Measurements from ENCODE around the gene BRF1.
A peak's percentile ranks its signal among the peaks of the same experiment; 100 is the strongest.

The BRF1 gene

GRCh38 chr14:105211086-105211757 lies 89.6 kb downstream of the BRF1 start:
- DNase-seq (ENCODE audit: low read depth) = no peak

GRCh38 chr14:105210266-105211025 lies 90.4 kb downstream of the BRF1 start:
- no peak for DNase-seq (ENCODE audit: low read depth)

- DNase-seq (ENCODE audit: low read depth) = no peak
These were observed 91.2 kb downstream of the BRF1 start for GRCh38 chr14:105209646-105210045.

- no peak for DNase-seq (ENCODE audit: low read depth)
These were observed 91.7 kb downstream of the BRF1 start for GRCh38 chr14:105209091-105209490.

- DNase-seq (ENCODE audit: low read depth) = no peak
These were observed 92.1 kb downstream of the BRF1 start for GRCh38 chr14:105208738-105209075.

DNA sequence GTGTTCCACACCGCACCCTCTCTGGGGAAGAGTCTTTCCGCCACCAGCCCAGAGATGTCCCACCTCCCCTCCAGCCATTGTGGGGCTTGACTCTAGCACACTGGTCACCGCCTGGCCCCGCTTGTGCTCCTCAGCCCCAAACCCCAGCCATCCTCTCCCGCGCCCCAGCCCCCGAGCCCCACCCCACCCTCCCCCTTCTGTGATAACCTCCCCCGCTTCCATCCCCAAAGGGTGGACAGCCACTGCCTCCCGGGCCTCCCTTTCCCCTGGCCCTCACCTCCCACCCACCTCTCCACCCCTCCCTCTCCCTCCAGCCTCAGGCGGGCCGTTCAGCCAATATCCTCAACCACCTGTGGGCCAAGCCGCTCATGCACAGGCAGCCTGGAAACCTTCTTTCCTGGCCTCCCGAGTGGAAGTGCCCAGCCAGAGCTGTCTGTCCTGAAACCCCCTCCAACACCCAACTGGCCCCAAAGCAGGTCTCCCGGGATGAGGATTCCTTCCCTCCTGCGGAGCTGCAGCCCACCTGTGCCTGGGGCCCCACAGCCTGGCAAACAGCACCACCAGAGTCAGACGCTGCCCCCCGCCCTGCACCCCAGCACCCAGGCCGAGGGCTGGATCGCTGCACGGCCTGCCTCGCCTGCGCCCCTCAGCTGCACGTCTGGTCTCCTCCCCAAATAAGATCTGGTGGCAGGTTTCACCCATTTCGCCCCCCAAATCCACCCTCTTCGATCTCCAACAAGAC lies 92.6 kb downstream of the BRF1 start:
- DNase-seq (ENCODE audit: low read depth) = no peak

- DNase-seq (ENCODE audit: low read depth) = no peak
These were observed 93.3 kb downstream of the BRF1 start for GRCh38 chr14:105207460-105207901.

GRCh38 chr14:105206873-105207272 lies 93.9 kb downstream of the BRF1 start:
- no peak for DNase-seq (ENCODE audit: low read depth)

DNA sequence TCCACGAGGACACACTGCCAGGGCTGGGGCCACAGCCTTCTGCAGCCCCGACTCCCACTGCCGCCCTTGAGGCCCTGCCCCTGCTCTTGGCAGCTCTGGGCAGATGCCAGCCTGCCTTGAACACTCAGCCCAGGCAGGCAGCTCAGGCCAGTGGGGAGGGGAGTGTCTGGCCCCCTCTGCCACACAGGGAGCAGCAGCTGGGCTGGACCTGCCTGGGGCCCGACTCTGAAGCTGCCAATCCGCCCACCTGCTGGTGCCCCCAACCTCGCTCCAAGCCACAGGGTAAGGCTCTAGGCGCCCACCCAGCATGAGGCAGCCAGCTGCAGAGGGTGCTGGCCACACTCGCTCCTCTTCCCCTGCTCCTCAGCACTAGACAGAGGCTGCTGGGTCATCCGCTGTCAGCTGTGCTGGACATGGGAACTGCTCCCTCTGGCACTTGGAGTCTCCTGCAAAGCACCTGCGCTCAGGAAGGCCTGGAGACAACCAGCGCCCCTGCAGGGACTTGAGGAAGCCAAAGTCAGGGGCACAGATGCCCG lies 95.1 kb downstream of the BRF1 start:
- no peak for DNase-seq (ENCODE audit: low read depth)

GRCh38 chr14:105204931-105205672 lies 95.7 kb downstream of the BRF1 start:
- no peak for DNase-seq (ENCODE audit: low read depth)

DNA sequence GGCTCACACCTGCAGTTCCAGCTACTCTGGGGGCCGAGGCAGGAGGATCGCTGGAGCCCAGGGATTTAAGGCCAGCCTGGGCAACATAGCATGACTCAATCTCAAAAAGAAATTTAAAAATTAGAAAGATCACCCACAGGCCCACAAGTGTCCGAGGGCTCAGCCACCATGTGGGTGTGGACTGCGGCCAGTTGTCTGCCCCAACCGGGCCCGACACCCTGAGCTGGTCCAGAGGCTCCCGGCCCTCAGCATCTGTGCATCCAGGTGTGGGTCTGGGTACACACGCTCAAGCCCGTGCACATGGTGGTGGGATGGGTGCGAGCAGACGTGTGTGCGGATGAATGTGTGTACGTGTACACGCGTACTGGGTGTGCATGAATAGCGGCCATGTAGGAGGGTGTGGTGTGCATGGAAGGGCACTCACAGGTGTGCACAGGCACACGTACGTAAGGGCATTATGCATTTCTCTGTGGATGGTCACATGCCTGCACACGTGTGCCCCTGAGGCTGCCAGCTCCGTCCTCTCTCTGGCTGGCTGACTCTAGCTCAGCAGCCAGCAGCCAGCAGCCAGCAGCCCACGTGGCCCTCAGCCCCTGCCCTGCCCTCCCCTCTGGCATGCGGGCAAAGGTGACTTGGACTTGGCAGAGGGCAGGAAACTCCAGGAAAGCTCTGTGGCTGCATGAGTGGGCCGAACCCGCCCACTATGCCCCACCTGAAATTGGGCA lies 96.4 kb downstream of the BRF1 start:
- no peak for DNase-seq (ENCODE audit: low read depth)

- DNase-seq (ENCODE audit: low read depth) = no peak
These were observed 97.1 kb downstream of the BRF1 start for GRCh38 chr14:105203701-105204100.

- peak; percentile 29 for DNase-seq (ENCODE audit: low read depth)
These were observed 97.7 kb downstream of the BRF1 start for GRCh38 chr14:105203057-105203531.

DNA sequence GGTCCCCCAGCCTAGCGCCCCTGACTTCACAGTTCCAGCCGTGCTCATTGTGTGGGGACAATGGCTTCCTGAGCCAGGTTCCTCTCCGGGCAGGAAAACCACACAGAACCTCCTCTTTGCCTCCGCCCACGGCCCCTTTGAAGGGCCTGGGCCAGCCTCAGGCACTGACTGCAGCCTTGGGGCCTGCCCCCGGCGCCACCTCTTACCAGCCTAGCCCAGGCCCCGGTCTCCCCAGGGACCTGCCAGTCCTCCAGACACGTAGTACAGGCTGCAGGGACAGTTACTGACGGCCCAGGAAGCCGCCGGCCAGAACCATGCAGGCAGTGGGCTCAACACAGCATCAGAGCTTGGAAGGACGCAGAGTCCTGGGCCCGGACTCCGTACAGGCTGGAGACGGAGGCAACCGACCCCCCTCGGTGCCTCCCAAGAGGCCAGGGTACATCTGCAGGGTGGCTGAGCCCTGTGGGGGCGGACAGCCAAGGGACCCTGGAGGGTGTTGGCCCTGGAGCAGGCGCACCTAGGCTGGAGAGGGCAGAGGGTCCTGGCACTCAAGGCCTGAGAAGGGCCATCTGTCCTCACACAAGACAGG lies 98.8 kb downstream of the BRF1 start:
- no peak for DNase-seq (ENCODE audit: low read depth)

- DNase-seq (ENCODE audit: low read depth) = no peak
These were observed 99.5 kb downstream of the BRF1 start for GRCh38 chr14:105201156-105201924.

DNA sequence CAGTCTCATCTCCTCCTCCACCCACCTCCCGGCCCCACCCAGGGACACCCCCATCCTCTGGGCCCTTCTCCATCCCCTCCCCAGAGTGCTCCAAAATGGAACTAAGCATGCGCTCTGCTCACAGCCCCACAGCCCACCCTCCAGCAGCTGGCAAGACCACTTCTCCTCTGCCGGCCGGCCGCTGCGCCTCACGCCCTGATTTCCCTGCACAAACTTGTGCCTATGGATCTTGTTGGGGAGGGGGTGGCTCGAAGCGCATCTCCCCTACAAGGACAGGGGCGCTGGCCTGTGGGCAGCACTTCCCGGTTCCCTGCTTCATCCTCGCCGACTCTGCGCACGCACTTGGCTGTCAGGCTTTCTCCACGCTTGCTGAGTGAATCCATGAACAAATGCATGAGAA lies 100.2 kb downstream of the BRF1 start:
- no peak for DNase-seq (ENCODE audit: low read depth)

GRCh38 chr14:105200074-105200473 lies 100.7 kb downstream of the BRF1 start:
- DNase-seq (ENCODE audit: low read depth) = no peak

DNA sequence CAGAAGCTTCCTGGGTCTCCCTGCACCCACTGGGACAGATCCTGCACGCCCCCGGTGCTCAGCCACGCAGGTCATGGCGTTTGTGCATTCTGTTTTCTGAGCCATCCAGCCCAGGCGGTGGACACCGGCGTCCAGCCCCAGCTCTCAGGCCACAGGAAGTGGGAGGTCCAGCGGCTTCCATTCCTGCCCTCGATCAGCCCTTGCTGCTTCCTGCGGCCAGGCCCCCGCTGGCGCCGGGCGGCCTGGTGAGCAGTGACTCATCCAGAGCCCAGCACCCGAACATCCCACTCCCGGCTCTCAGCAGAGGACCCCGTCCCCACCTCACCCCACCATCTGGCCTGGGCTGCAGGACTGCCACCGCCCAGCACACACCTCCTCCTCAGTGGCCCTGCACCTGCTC lies 101.7 kb downstream of the BRF1 start:
- no peak for DNase-seq (ENCODE audit: low read depth)

DNA sequence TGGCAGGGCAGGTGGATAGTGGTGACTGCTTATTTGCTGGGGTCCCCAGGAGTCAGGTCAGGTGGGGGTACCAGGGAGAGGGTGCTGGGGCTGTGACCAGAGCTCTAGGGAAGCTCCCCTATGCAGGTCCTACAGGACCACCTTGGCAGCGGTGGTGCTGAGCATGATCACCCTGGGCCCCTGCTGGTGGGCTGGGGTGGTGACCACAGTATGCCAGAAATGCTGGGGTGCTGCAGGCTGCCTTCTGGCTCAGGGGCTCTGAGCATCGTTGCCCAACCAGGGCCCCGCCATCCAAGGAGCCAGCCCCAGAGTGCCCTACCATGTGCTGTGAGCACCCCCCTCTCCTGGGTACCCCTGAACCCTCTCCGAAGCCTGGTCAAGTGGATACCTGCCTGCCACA lies 102.2 kb downstream of the BRF1 start:
- no peak for DNase-seq (ENCODE audit: low read depth)

GRCh38 chr14:105197211-105197641 lies 103.6 kb downstream of the BRF1 start:
- DNase-seq (ENCODE audit: low read depth) = no peak

Data from stimulated activated CD8-positive, alpha-beta memory T cell treated with anti-CD3 and anti-CD28 coated beads, Interleukin-15, amount 100 ng/mL, for 1 hour (primary cell).